Bronchial smooth muscle cell (primary cell): Measurements from ENCODE around the gene PPP2R3C. TPM values are rescaled to one million over a fixed set of nuclear protein-coding genes. Genes with fewer than 3 reads are reported as not detected.

ENCODE experiments used
- total RNA-seq: library from RNA; depleted of rRNA; stranded (reverse); fragments of >200 nt; gene quantifications from 2 replicates; pipeline ENCODE4 v1.2.1, GENCODE V29; 2014

PPP2R3C gene
- 27.2 and 33.7 TPM in 2 replicates for total RNA-seq

DNA sequence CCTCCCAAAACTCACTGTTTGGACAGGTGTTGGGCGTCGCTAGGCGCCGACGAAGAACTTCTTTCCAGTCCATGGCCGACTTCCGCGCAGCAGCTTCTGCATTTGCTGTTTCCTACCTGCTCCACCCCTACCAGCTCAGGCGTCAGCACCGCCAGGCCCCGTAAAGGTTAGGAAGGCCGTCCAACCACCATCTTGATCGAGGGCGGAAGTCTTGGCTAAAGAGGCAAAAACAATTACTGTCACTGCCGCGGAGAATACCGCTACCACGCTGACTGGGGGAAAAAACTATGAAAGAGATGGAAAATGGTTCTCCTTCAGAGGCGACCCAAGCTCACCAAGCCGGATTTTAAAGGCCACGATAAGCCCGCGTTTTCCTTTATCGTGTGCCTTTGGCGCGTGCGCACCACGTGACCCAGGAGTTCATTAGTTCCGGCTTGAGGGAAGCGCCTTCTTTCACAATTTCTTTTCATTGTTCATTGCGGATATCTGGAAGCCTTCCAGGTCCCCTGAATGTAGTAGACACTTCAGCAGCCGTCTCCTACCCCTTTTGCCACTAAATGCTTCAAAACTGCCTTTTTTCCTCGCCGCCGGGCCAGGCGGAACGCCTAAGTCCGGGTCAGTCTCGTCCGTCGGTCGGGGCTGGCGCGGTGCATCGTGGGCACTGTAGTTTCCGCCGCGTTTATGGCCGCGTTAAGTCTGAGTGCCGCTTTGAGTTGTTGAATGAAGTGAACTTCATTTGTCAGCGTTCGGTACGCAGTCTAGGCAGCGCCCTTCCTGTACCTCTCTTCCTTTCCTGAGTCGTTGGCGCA, at the start of gene PPP2R3C, which contains the start of gene PRORP:
Gene PPP2R3C (minus strand): TSS at position 104 of the 809 bp plus-strand sequence. CDS start 31 bp downstream, at position 73.
Gene PRORP (plus strand): TSS at position 666 of the 809 bp plus-strand sequence. CDS start 694 bp downstream, outside the sequence.

DNA sequence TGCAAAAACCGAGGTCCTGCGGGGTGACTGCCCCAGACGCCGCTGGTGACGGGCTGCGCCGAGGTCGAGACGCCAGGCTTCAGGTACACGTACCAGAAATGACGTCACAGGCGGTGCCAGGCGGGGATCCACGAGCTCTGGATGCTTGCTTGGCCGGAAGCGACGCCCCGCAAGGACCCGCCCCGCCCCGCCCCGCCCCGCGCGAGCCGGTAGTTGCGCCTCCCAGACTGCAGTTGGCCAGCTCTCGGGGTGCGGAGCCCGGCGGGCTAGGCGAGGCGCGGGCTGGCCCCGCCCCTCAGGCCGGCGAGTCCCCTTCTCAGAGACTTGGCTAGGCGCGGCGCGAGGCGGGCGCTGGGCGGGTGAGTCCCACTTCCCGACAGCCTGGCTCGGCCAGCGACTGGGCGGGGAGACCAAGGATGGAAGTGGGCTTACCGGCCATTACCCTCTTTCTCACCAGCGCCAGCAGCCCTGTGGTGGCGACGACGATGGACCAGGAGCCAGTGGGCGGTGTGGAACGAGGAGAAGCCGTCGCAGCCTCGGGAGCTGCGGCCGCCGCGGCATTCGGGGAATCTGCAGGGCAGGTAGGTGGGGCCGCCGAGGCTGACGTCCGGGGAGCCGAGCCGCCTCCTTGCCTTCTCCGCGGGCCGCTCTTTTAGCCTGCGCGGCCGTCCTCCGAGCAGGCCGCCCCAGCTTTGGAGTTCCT, 75.6 kb downstream of the PPP2R3C start, which contains the start of gene FAM177A1:
Gene FAM177A1 (plus strand): TSS at position 225 of the 703 bp plus-strand sequence. CDS start 192 bp downstream, at position 417.

Other genes with a start within 250 kb of the PPP2R3C start
- 8.3 and 12.6 TPM in 2 replicates for gene BAZ1A, start 246.6 kb downstream of the PPP2R3C start, total RNA-seq
- gene SRP54, start 139.0 kb downstream of the PPP2R3C start, total RNA-seq: 57.4 and 78.0 TPM in 2 replicates
- 31.6 and 50.0 TPM in 2 replicates for gene FAM177A1, start 75.7 kb downstream of the PPP2R3C start, total RNA-seq
- gene PRORP, start 562 bp upstream of the PPP2R3C start, total RNA-seq: 10.6 and 13.1 TPM in 2 replicates
- gene PSMA6, start 170.4 kb upstream of the PPP2R3C start, total RNA-seq: 225 TPM in 2 replicates